Measurements from ENCODE around the gene TMEM244. TPM values are rescaled to one million over a fixed set of nuclear protein-coding genes. Genes with fewer than 3 reads are reported as not detected.
A peak's percentile ranks its signal among the peaks of the same experiment; 100 is the strongest.

The TMEM244 gene
- total and polyA plus RNA-seq, 2 of the 4 experiments (the other 2 are of a cell fraction): 0.21 to 0.36 TPM

- CTCF ChIA-PET: interaction anchor here (0.7 to 1.2 kb wide), 2 partner anchors 55 to 57 kb away, joined by 3 read pairs; no protein-coding TSS in a partner anchor
These were observed 25.4 kb downstream of the TMEM244 start for GRCh38 chr6:129835691-129836090.

More at GRCh38 chr6:129835691-129836090, 25.4 kb downstream of the TMEM244 start:
- Histone ChIP-seq H3K56ac (ENCODE audit: extremely low read depth, insufficient read depth, low read length) (no peak overlapping the region), H2AK9ac (replicated peaks; ENCODE audit: low read depth, low read length, poor library complexity) (no peak overlapping the region), H3K9me1 (ENCODE audit: insufficient read depth, low read length) (0 out of 2 replicates have a peak, but pooled peaks cover 5% of the 10 kb centered on the region), H2AFZ (replicated peaks; ENCODE audit: low read length, poor library complexity) (peak overlapping the region; percentile 84), H2BK120ac (ENCODE audit: low read depth, low read length) (peak overlapping the region; percentile 93), H4K8ac (ENCODE audit: low read depth in 2 of 2, low read length in 2 of 2) (peak overlapping the region in 1 of 2 experiments; percentile 90; a peak in 2 of 4 replicates), H3K4me1 (ENCODE audit: control insufficient read depth, insufficient read depth, low read length) (peaks cover 4% of the 10 kb centered on the region; the same call in 1 of the 2 replicates), H2BK5ac (ENCODE audit: low read depth, low read length, poor library complexity, severe bottlenecking) (peak overlapping the region; percentile 62), H2BK20ac (ENCODE audit: low read depth, low read length) (peak overlapping the region; percentile 91), H3K79me1 (ENCODE audit: low read depth in 1 of 2, low read length in 2 of 2) (no peaks in the 10 kb centered on the region), H3K4me2 (ENCODE audit: low read depth, low read length) (peak overlapping the region; percentile 15; the same call in 1 of the 2 replicates), H4K91ac (ENCODE audit: insufficient read depth, low read depth, low read length) (peak overlapping the region; percentile 79), H3K9me3 (ENCODE audit: control insufficient read depth, insufficient read depth, low read length) (no peaks in the 10 kb centered on the region), H2BK15ac (ENCODE audit: low read depth, low read length) (no peak overlapping the region; the same call in 2 of the 3 replicates), H3K27ac (ENCODE audit: insufficient read depth, low read length) (no peak overlapping the region), H3K9ac (ENCODE audit: low read depth, low read length) (no peak overlapping the region), H3K18ac (ENCODE audit: low read depth, low read length) (no peak overlapping the region), H3K27me3 (ENCODE audit: control insufficient read depth, insufficient read depth, low read length) (no peaks in the 10 kb centered on the region), H3K23ac (ENCODE audit: low read depth, low read length) (0 out of 2 replicates have a peak overlapping the region, but pooled peaks have one; percentile 67), H3K4me3 (ENCODE audit: insufficient read depth, low read depth, low read length) (no peak overlapping the region), H3K14ac (replicated peaks; ENCODE audit: low read depth, low read length) (peak overlapping the region; percentile 71; the same call in 1 of the 2 replicates), H4K20me1 (ENCODE audit: insufficient read depth, low read length) (no peaks in the 10 kb centered on the region), H2AK5ac (ENCODE audit: low read depth, low read length) (no peak overlapping the region; the same call in 1 of the 2 replicates), H3K4ac (ENCODE audit: low read depth, low read length) (peak overlapping the region; percentile 92), H3K36me3 (ENCODE audit: control insufficient read depth, insufficient read depth, low read length) (no peaks in the 10 kb centered on the region), H4K5ac (ENCODE audit: low read depth, low read length) (peak overlapping the region; percentile 22; the same call in 1 of the 2 replicates)
- intact Hi-C loops (cut with micrococcal nuclease) (no loop called here), in situ Hi-C loops (cut with MboI; ENCODE audit: low sequenced_read_pairs) (no loop called here), dilution Hi-C loops (cut with HindIII; ENCODE audit: low sequenced_read_pairs, unreplicated experiment) (no loop called here)
- WGBS, 2 experiments (ENCODE audit: extremely low coverage in 2 of 2, insufficient read length in 1 of 2): no CpG with 5 or more reads among the region's 11 CpGs
- ATAC-seq (ENCODE audit: low read depth): peak; percentile 93
- BruUV-seq (replicated peaks): no TSS peak
- TF ChIP-seq FOS (IDR thresholded peaks at IDR 0.05; ENCODE audit: low read depth, low read length) (0 out of 2 replicates have a peak, but pooled peaks have one; percentile 11), POLR2A (IDR thresholded peaks at IDR 0.05; ENCODE audit: low read depth, low read length) (no peak)
- POLR2A ChIA-PET (ENCODE audit: unreplicated experiment): interaction anchor here (0.6 kb wide), 1 partner anchor 13 kb away, joined by 3 read pairs; no protein-coding TSS in a partner anchor
- DNase-seq: peak; percentile 79

Data from IMR-90 (cell line).